HEK293 (cell line): Measurements from ENCODE around the gene S100A13.

Experiments used
- CTCF ChIA-PET: fragments of 350-600 bp; formaldehyde crosslinking; extraction: SDS; loops from one replicate; lab custom pipeline; 2021; ENCODE audit warnings: antibody characterized with exemption; lab: Yijun Ruan, JAX
- POLR2A ChIA-PET: fragments of 300-600 bp; formaldehyde crosslinking; extraction: SDS; loops from one replicate; lab custom pipeline; 2020; ENCODE audit warnings: antibody characterized with exemption, inconsistent platforms; lab: Yijun Ruan, JAX
- H3K27ac ChIP-seq: fragments of 200-500 bp; sonication (Bioruptor generic); 2 replicates; pipeline ENCODE4 v1.5.1; 2014; ENCODE audit warnings: low read depth, low read length, control low read depth, inconsistent platforms; ENCODE audit errors: extremely low read depth
- H3K36me3 ChIP-seq, 2 experiments: fragments of 200-500 bp in 1 of 2; sonication (Bioruptor generic) in 1 of 2; 1 replicate in 1 of 2; 2 replicates in 1 of 2; pipeline ENCODE4 v1.5.1; 2014 to 2017; ENCODE audit warnings: inconsistent platforms in 2 of 2, low read length in 2 of 2; ENCODE audit not compliant: control insufficient read depth in 2 of 2, insufficient read depth in 1 of 2
- H3K4me1 ChIP-seq: fragments of 200-500 bp; sonication (Bioruptor generic); 2 replicates; pipeline ENCODE4 v1.5.1; 2014; ENCODE audit warnings: mild to moderate bottlenecking, low read length, inconsistent platforms; ENCODE audit not compliant: control insufficient read depth, insufficient read depth
- H3K4me3 ChIP-seq: 2 replicates; pipeline ENCODE4 v1.5.1; 2011; ENCODE audit warnings: low read depth, mild to moderate bottlenecking, control low read depth, low read length, moderate library complexity
- H3K9me3 ChIP-seq: fragments of 200-500 bp; sonication (Bioruptor generic); 2 replicates; pipeline ENCODE4 v1.5.1; 2014; ENCODE audit warnings: low read depth, low read length, inconsistent platforms; ENCODE audit not compliant: control insufficient read depth, insufficient read depth
- HIC1 ChIP-seq: fragments of 450-650 bp; formaldehyde crosslinking; IDR thresholded peaks from 2 replicates; pipeline ENCODE4 v1.5.1; 2016; ENCODE audit warnings: missing biosample characterization, missing genetic modification characterization
- IKZF3 ChIP-seq: fragments of 450-650 bp; IDR thresholded peaks from 2 replicates; pipeline ENCODE4 v1.5.0; 2018; ENCODE audit warnings: missing biosample characterization, mild to moderate bottlenecking, missing genetic modification characterization, moderate library complexity
- KLF1 ChIP-seq: fragments of 450-650 bp; formaldehyde crosslinking; IDR thresholded peaks from 2 replicates; pipeline ENCODE4 v1.5.1; 2016; ENCODE audit warnings: missing biosample characterization, missing genetic modification characterization
- MZF1 ChIP-seq: fragments of 450-650 bp; formaldehyde crosslinking; IDR thresholded peaks from 2 replicates; pipeline ENCODE4 v1.5.1; 2017; ENCODE audit warnings: missing biosample characterization, missing genetic modification characterization, borderline replicate concordance
- PRDM2 ChIP-seq: fragments of 450-650 bp; formaldehyde crosslinking; IDR thresholded peaks from 2 replicates; pipeline ENCODE4 v1.5.1; 2016; ENCODE audit warnings: missing biosample characterization, missing genetic modification characterization, borderline replicate concordance
- PRDM4 ChIP-seq: fragments of 450-650 bp; formaldehyde crosslinking; IDR thresholded peaks from 2 replicates; pipeline ENCODE4 v1.5.1; 2017; ENCODE audit warnings: missing biosample characterization, missing genetic modification characterization
- REPIN1 ChIP-seq: fragments of 450-650 bp; formaldehyde crosslinking; IDR thresholded peaks from 2 replicates; pipeline ENCODE4 v1.5.1; 2017; ENCODE audit warnings: missing biosample characterization, missing genetic modification characterization, low read depth
- SP2 ChIP-seq: fragments of 450-650 bp; formaldehyde crosslinking; IDR thresholded peaks from 2 replicates; pipeline ENCODE4 v1.5.1; 2016; ENCODE audit warnings: missing biosample characterization, missing genetic modification characterization
- ZFHX2 ChIP-seq: fragments of 450-650 bp; formaldehyde crosslinking; conservative IDR thresholded peaks from 2 replicates; pipeline ENCODE4 v1.5.1; 2016; ENCODE audit warnings: missing biosample characterization, missing genetic modification characterization
- ZNF132 ChIP-seq: fragments of 450-650 bp; formaldehyde crosslinking; IDR thresholded peaks from 2 replicates; pipeline ENCODE4 v1.5.1; 2017; ENCODE audit warnings: missing biosample characterization, missing genetic modification characterization, borderline replicate concordance
- ZNF148 ChIP-seq: fragments of 450-650 bp; formaldehyde crosslinking; IDR thresholded peaks from 2 replicates; pipeline ENCODE4 v1.5.0; 2017; ENCODE audit warnings: missing biosample characterization, missing genetic modification characterization, borderline replicate concordance
- ZNF624 ChIP-seq: fragments of 450-650 bp; formaldehyde crosslinking; IDR thresholded peaks from 2 replicates; pipeline ENCODE4 v1.5.1; 2017; ENCODE audit warnings: missing biosample characterization, missing genetic modification characterization
- ZNF843 ChIP-seq: fragments of 450-650 bp; formaldehyde crosslinking; IDR thresholded peaks from 2 replicates; pipeline ENCODE4 v1.5.1; 2016; ENCODE audit warnings: missing biosample characterization, missing genetic modification characterization

Gene S100A13

GRCh38 chr1:153623101-153623500 lies 4.2 kb downstream of the S100A13 start (continued):
- TF ChIP-seq PRDM4 (tag by site-specific recombination) (no peak), REPIN1 (tag by site-specific recombination) (no peak), ZNF148 (tag by site-specific recombination) (no peak), IKZF3 (tag by site-specific recombination) (no peak)

GRCh38 chr1:153619171-153619570 lies 8.1 kb downstream of the S100A13 start:
- Histone ChIP-seq H3K36me3 (peaks cover 0 to 38% of the 10 kb centered on the region in 2 experiments; a peak in 2 of 3 replicates), H3K4me1 (no peaks in the 10 kb centered on the region), H3K27ac (no peak overlapping the region), H3K9me3 (no peaks in the 10 kb centered on the region), H3K4me3 (no peak overlapping the region)
- TF ChIP-seq ZNF843 (no peak), ZNF624 (tag by site-specific recombination) (no peak), SP2 (tag by site-specific recombination) (no peak), HIC1 (tag by site-specific recombination) (no peak), KLF1 (tag by site-specific recombination) (no peak), ZFHX2 (no peak), PRDM2 (tag by site-specific recombination) (no peak), MZF1 (tag by site-specific recombination) (no peak), ZNF132 (tag by site-specific recombination) (no peak)
- POLR2A ChIA-PET, result interaction anchor here (1.0 to 3.7 kb wide), 3 partner anchors 8 to 41 kb away, joined by 3 to 17 read pairs (median 15); partner anchors contain the start of genes CHTOP and S100A13
- CTCF ChIA-PET, result interaction anchor here (2.4 kb wide), 1 partner anchor 9 kb away, joined by 18 read pairs; the partner anchor contains the start of genes S100A1 and S100A13
